ENCODE data around the gene CCDC85C. TPM values are rescaled to one million over a fixed set of nuclear protein-coding genes. Genes with fewer than 3 reads are reported as not detected.

The CCDC85C gene
- total and polyA plus RNA-seq, 2 of the 4 experiments (the other 2 are of a cell fraction): 16.0 to 19.0 TPM

- no peaks in the 10 kb centered on the region for H3K36me3 ChIP-seq (ENCODE audit: control insufficient read depth, insufficient read depth, low read length)
- no peak overlapping the region for H4K91ac ChIP-seq (ENCODE audit: insufficient read depth, low read depth, low read length)
- H2AK5ac ChIP-seq (ENCODE audit: low read depth, low read length): no peak overlapping the region
- CTCF ChIA-PET: no interaction called here
- no peak overlapping the region for H2BK120ac ChIP-seq (ENCODE audit: low read depth, low read length)
- peaks cover 44% of the 10 kb centered on the region; the same call in 1 of the 2 replicates for H4K20me1 ChIP-seq (ENCODE audit: insufficient read depth, low read length)
- no peak overlapping the region for H2BK20ac ChIP-seq (ENCODE audit: low read depth, low read length)
- no peak overlapping the region for H3K4ac ChIP-seq (ENCODE audit: low read depth, low read length)
- ATAC-seq (ENCODE audit: low read depth): no peak
- H3K9ac ChIP-seq (ENCODE audit: low read depth, low read length): no peak overlapping the region
- intact Hi-C loops (cut with micrococcal nuclease) (no loop called here), in situ Hi-C loops (cut with MboI; ENCODE audit: low sequenced_read_pairs) (no loop called here), dilution Hi-C loops (cut with HindIII; ENCODE audit: low sequenced_read_pairs, unreplicated experiment) (no loop called here)
- H2BK5ac ChIP-seq (ENCODE audit: low read depth, low read length, poor library complexity, severe bottlenecking): no peak overlapping the region
- POLR2A ChIA-PET (ENCODE audit: unreplicated experiment): no interaction called here
- no peak overlapping the region for H3K56ac ChIP-seq (ENCODE audit: extremely low read depth, insufficient read depth, low read length)
- BruUV-seq (replicated peaks): no TSS peak
- no peak overlapping the region for H2BK15ac ChIP-seq (ENCODE audit: low read depth, low read length)
- H3K4me1 ChIP-seq (ENCODE audit: control insufficient read depth, insufficient read depth, low read length): peaks cover 9% of the 10 kb centered on the region
- H3K27ac ChIP-seq (ENCODE audit: insufficient read depth, low read length): no peak overlapping the region
- WGBS, 2 experiments (ENCODE audit: extremely low coverage in 2 of 2, insufficient read length in 1 of 2): 86% methylated on average over 1 of the region's 4 CpGs; no CpG with 5 or more reads in 1 of the 2 experiments
- no peak overlapping the region for H3K14ac ChIP-seq (replicated peaks; ENCODE audit: low read depth, low read length)
- H3K4me3 ChIP-seq (ENCODE audit: insufficient read depth, low read depth, low read length): no peak overlapping the region
- TF ChIP-seq MAZ (IDR thresholded peaks at IDR 0.05; ENCODE audit: borderline replicate concordance, low read depth, low read length): no peak
- no peak for TF ChIP-seq MAFK (IDR thresholded peaks at IDR 0.05; ENCODE audit: low read depth, low read length)
- no peak for TF ChIP-seq ELK1 (IDR thresholded peaks at IDR 0.05; ENCODE audit: borderline replicate concordance, low read depth, low read length)
- TF ChIP-seq NFE2L2 (IDR thresholded peaks at IDR 0.05; ENCODE audit: low read depth, low read length): no peak
- H3K9me1 ChIP-seq (ENCODE audit: insufficient read depth, low read length): peaks cover 8% of the 10 kb centered on the region; the same call in 1 of the 2 replicates
- no peak overlapping the region for H3K18ac ChIP-seq (ENCODE audit: low read depth, low read length)
- H2AK9ac ChIP-seq (replicated peaks; ENCODE audit: low read depth, low read length, poor library complexity): no peak overlapping the region
- H4K5ac ChIP-seq (ENCODE audit: low read depth, low read length): no peak overlapping the region
- no peaks in the 10 kb centered on the region for H3K27me3 ChIP-seq (ENCODE audit: control insufficient read depth, insufficient read depth, low read length)
- H4K8ac ChIP-seq (ENCODE audit: low read depth in 2 of 2, low read length in 2 of 2): no peak overlapping the region
- H2AFZ ChIP-seq (replicated peaks; ENCODE audit: low read length, poor library complexity): no peak overlapping the region
- no peaks in the 10 kb centered on the region for H3K9me3 ChIP-seq (ENCODE audit: control insufficient read depth, insufficient read depth, low read length)
- H3K23ac ChIP-seq (ENCODE audit: low read depth, low read length): no peak overlapping the region; the same call in 1 of the 2 replicates
- H3K4me2 ChIP-seq (ENCODE audit: low read depth, low read length): no peak overlapping the region
- H3K79me1 ChIP-seq (ENCODE audit: low read depth in 1 of 2, low read length in 2 of 2): peaks cover 53 to 81% of the 10 kb centered on the region in 2 experiments
- DNase-seq: no peak
These were observed 60.6 kb downstream of the CCDC85C start for GRCh38 chr14:99543370-99543769.
